Loucy (cell line): ENCODE results near the gene NUP205.
"Not testable (repeated sequence)": the region's sequence is repeated elsewhere in the genome, so short reads cannot be mapped to it uniquely, and the experiment has no call there.

Source experiments
- H2AFZ ChIP-seq: fragments of 200-600 bp; sonication (generic); 2 replicates; pipeline ENCODE4 v1.6.0; 2016; ENCODE audit warnings: antibody characterized with exemption, mild to moderate bottlenecking, low read length, moderate library complexity
- H3F3A ChIP-seq: fragments of 200-600 bp; 2 replicates; pipeline ENCODE4 v1.6.0; 2016; ENCODE audit warnings: antibody characterized with exemption, low read depth, mild to moderate bottlenecking
- H3K27me3 ChIP-seq: fragments of 200-600 bp; sonication (generic); 2 replicates; pipeline ENCODE4 v1.6.1; 2014; ENCODE audit warnings: low read length, mild to moderate bottlenecking; ENCODE audit not compliant: insufficient read depth, poor library complexity, severe bottlenecking
- H3K36me3 ChIP-seq: fragments of 200-600 bp; sonication (generic); 2 replicates; pipeline ENCODE4 v1.6.1; 2016; ENCODE audit warnings: low read length; ENCODE audit not compliant: insufficient read depth
- H3K4me1 ChIP-seq: fragments of 200-600 bp; sonication (generic); 2 replicates; pipeline ENCODE4 v1.5.1; 2014; ENCODE audit warnings: low read length, mild to moderate bottlenecking; ENCODE audit not compliant: insufficient read depth, poor library complexity, severe bottlenecking
- H3K4me2 ChIP-seq: fragments of 200-600 bp; sonication (generic); 2 replicates; pipeline ENCODE4 v1.6.0; 2014; ENCODE audit warnings: antibody characterized with exemption, low read length, low read depth, mild to moderate bottlenecking; ENCODE audit not compliant: poor library complexity, severe bottlenecking
- H3K4me3 ChIP-seq: fragments of 200-600 bp; sonication (generic); 2 replicates; pipeline ENCODE4 v1.5.1; 2014; ENCODE audit warnings: low read length, mild to moderate bottlenecking, mixed read lengths; ENCODE audit not compliant: poor library complexity, severe bottlenecking
- H3K79me2 ChIP-seq: fragments of 200-600 bp; sonication (generic); 2 replicates; pipeline ENCODE4 v1.6.1; 2014; ENCODE audit warnings: low read length; ENCODE audit not compliant: insufficient read depth
- H3K9ac ChIP-seq: fragments of 200-600 bp; sonication (generic); 2 replicates; pipeline ENCODE4 v1.6.0; 2014; ENCODE audit warnings: mild to moderate bottlenecking, low read depth, low read length, moderate library complexity; ENCODE audit not compliant: poor library complexity, severe bottlenecking
- H3K9me2 ChIP-seq: fragments of 200-600 bp; sonication (generic); replicated peaks from 2 replicates; pipeline ENCODE4 v1.6.1; 2016; ENCODE audit warnings: low read depth, low read length, mixed read lengths
- H3K9me3 ChIP-seq: fragments of 200-600 bp; sonication (generic); 2 replicates; pipeline ENCODE4 v1.6.1; 2014; ENCODE audit warnings: mild to moderate bottlenecking, antibody characterized with exemption, low read length, low read depth; ENCODE audit not compliant: insufficient read depth
- H4K20me1 ChIP-seq: fragments of 200-600 bp; sonication (generic); 2 replicates; pipeline ENCODE4 v1.6.0; 2014; ENCODE audit warnings: antibody characterized with exemption, low read length, mild to moderate bottlenecking; ENCODE audit not compliant: insufficient read depth, poor library complexity, severe bottlenecking
- CTCF ChIP-seq: fragments of 200-600 bp; sonication (generic); conservative IDR thresholded peaks from 2 replicates; pipeline ENCODE4 v1.5.1; 2014; ENCODE audit warnings: mild to moderate bottlenecking, antibody characterized with exemption, low read length
- EZH2phosphoT487 ChIP-seq: fragments of 200-600 bp; IDR thresholded peaks from 2 replicates; pipeline ENCODE4 v1.6.1; 2018; ENCODE audit warnings: antibody characterized with exemption, mild to moderate bottlenecking, moderate library complexity, borderline replicate concordance

NUP205 gene

GRCh38 chr7:135634191-135634878 lies 76.6 kb downstream of the NUP205 start:
- TF ChIP-seq EZH2phosphoT487 (no peak), CTCF (no peak)
- no peaks in the 10 kb centered on the region for H3K79me2 ChIP-seq
- no peak overlapping the region for H2AFZ ChIP-seq
- no peaks in the 10 kb centered on the region for H3F3A ChIP-seq
- peaks cover 77% of the 10 kb centered on the region; the same call in 1 of the 2 replicates for H3K36me3 ChIP-seq
- no peak overlapping the region for H3K9ac ChIP-seq
- H3K9me3 ChIP-seq: no peaks in the 10 kb centered on the region
- no peaks in the 10 kb centered on the region for H4K20me1 ChIP-seq
- no peaks in the 10 kb centered on the region for H3K27me3 ChIP-seq
- H3K4me1 ChIP-seq: no peaks in the 10 kb centered on the region
- no peak overlapping the region for H3K4me2 ChIP-seq
- H3K9me2 ChIP-seq: no peaks in the 10 kb centered on the region
- H3K4me3 ChIP-seq: no peak overlapping the region

GRCh38 chr7:135639690-135640089 lies 82.0 kb downstream of the NUP205 start:
- H3K9me2 ChIP-seq, H3K27me3 ChIP-seq, H3F3A ChIP-seq, H3K79me2 ChIP-seq, H2AFZ ChIP-seq, H3K9me3 ChIP-seq, H3K9ac ChIP-seq, H3K4me1 ChIP-seq, H3K4me2 ChIP-seq, H3K4me3 ChIP-seq, H4K20me1 ChIP-seq: not testable (repeated sequence)
- peaks cover 92% of the 10 kb centered on the region for H3K36me3 ChIP-seq

- no peaks in the 10 kb centered on the region for H3K9me3 ChIP-seq
- no peak overlapping the region for H2AFZ ChIP-seq
- H3K36me3 ChIP-seq: peaks cover 91% of the 10 kb centered on the region
- H3K27me3 ChIP-seq: no peaks in the 10 kb centered on the region
- H3K9ac ChIP-seq: no peak overlapping the region
- no peak overlapping the region for H3K4me2 ChIP-seq
- no peaks in the 10 kb centered on the region for H3K9me2 ChIP-seq
- no peak for TF ChIP-seq CTCF
- TF ChIP-seq EZH2phosphoT487: no peak
- H4K20me1 ChIP-seq: no peaks in the 10 kb centered on the region
- H3K4me3 ChIP-seq: no peak overlapping the region
- H3K4me1 ChIP-seq: no peaks in the 10 kb centered on the region
- H3F3A ChIP-seq: no peaks in the 10 kb centered on the region
- no peaks in the 10 kb centered on the region for H3K79me2 ChIP-seq
Measured at GRCh38 chr7:135644154-135644553, 86.4 kb downstream of the NUP205 start.

- Histone ChIP-seq H3K79me2 (no peaks in the 10 kb centered on the region), H3K36me3 (peaks cover 89% of the 10 kb centered on the region)
Measured at GRCh38 chr7:135644729-135645128, 87.0 kb downstream of the NUP205 start.

More at GRCh38 chr7:135644729-135645128, 87.0 kb downstream of the NUP205 start:
- Histone ChIP-seq H3K27me3 (no peaks in the 10 kb centered on the region), H3K9me2 (no peaks in the 10 kb centered on the region), H3K4me3 (no peak overlapping the region), H3K4me1 (no peaks in the 10 kb centered on the region), H3K9me3 (no peaks in the 10 kb centered on the region), H3K4me2 (no peak overlapping the region), H3F3A (no peaks in the 10 kb centered on the region), H2AFZ (no peak overlapping the region), H4K20me1 (no peaks in the 10 kb centered on the region), H3K9ac (no peak overlapping the region)
- no peak for TF ChIP-seq CTCF
- no peak for TF ChIP-seq EZH2phosphoT487
